HG02763 (cell line): ENCODE data around the gene ACSL5.
"Not testable (repeated sequence)": the region's sequence is repeated elsewhere in the genome, so short reads cannot be mapped to it uniquely, and the experiment has no call there.

ENCODE experiments used
- ATAC-seq: cut with Tn5 transposase; IDR thresholded peaks from one replicate; pipeline ENCODE4 v1.9.1; 2021; ENCODE audit warnings: mild to moderate bottlenecking, moderate library complexity; ENCODE audit not compliant: unreplicated experiment

The ACSL5 gene

GRCh38 chr10:112348759-112349158 lies 25.2 kb upstream of the ACSL5 start:
- ATAC-seq: no peak

- ATAC-seq: no peak
Measured at GRCh38 chr10:112349521-112350085, 24.3 kb upstream of the ACSL5 start.

- ATAC-seq: no peak
Measured at GRCh38 chr10:112351146-112351545, 22.8 kb upstream of the ACSL5 start.

GRCh38 chr10:112352044-112352443 lies 21.9 kb upstream of the ACSL5 start:
- ATAC-seq: no peak

- ATAC-seq: no peak
Measured at GRCh38 chr10:112353046-112353445, 20.9 kb upstream of the ACSL5 start.

GRCh38 chr10:112356686-112357085 lies 17.2 kb upstream of the ACSL5 start:
- ATAC-seq: no peak

GRCh38 chr10:112359606-112360307 lies 14.2 kb upstream of the ACSL5 start:
- no peak for ATAC-seq

GRCh38 chr10:112360308-112361270 lies 13.3 kb upstream of the ACSL5 start:
- no peak for ATAC-seq

GRCh38 chr10:112361951-112362751 lies 11.8 kb upstream of the ACSL5 start:
- ATAC-seq: no peak

GRCh38 chr10:112362833-112363232 lies 11.1 kb upstream of the ACSL5 start:
- no peak for ATAC-seq

GRCh38 chr10:112363696-112364688 lies 9.9 kb upstream of the ACSL5 start:
- no peak for ATAC-seq

- ATAC-seq: no peak
Measured at GRCh38 chr10:112365014-112365432, 8.9 kb upstream of the ACSL5 start.

GRCh38 chr10:112365451-112365850 lies 8.5 kb upstream of the ACSL5 start:
- no peak for ATAC-seq

- no peak for ATAC-seq
Measured at GRCh38 chr10:112366992-112367391, 6.9 kb upstream of the ACSL5 start.

- ATAC-seq: no peak
Measured at GRCh38 chr10:112367516-112367915, 6.4 kb upstream of the ACSL5 start.

- peak; percentile 91 for ATAC-seq
Measured at GRCh38 chr10:112369495-112370423, 4.2 kb upstream of the ACSL5 start.

- ATAC-seq: no peak
Measured at GRCh38 chr10:112370424-112370819, 3.5 kb upstream of the ACSL5 start.

GRCh38 chr10:112371326-112371725 lies 2.6 kb upstream of the ACSL5 start:
- not testable (repeated sequence) for ATAC-seq
